Erythroblast (primary cell): ENCODE results near the gene CLBA1.
"Not testable (repeated sequence)": the region's sequence is repeated elsewhere in the genome, so short reads cannot be mapped to it uniquely, and the experiment has no call there.

Experiments
- DNase-seq, 2 experiments: peaks; one replicate each; lab custom pipeline; 2025; lab: John Stamatoyannopoulos, UW
- GATA1 ChIP-seq: IDR thresholded peaks from 2 replicates; pipeline ENCODE4 v1.6.1; 2011; ENCODE audit warnings: low read depth, mild to moderate bottlenecking, control low read depth, low read length, moderate library complexity
- POLR2A ChIP-seq: IDR thresholded peaks from 2 replicates; pipeline ENCODE4 v1.6.1; 2011; ENCODE audit warnings: mild to moderate bottlenecking, low read length

CLBA1 gene

GRCh38 chr14:104985675-104986486 is at the start of gene CLBA1:
Gene CLBA1 (plus strand): TSS chr14:104985788. CDS start chr14:104986432, 644 bp downstream.
- peak; percentile 92 to 96 for DNase-seq
- TF ChIP-seq POLR2A, result peak; percentile 32
- no peak for TF ChIP-seq GATA1

- DNase-seq, result no peak
- no peak for TF ChIP-seq GATA1
- no peak for TF ChIP-seq POLR2A
Observed at GRCh38 chr14:104935955-104936354, 49.6 kb upstream of the CLBA1 start.

- TF ChIP-seq POLR2A, result no peak
- no peak for TF ChIP-seq GATA1
- no peak for DNase-seq
Observed at GRCh38 chr14:104936361-104937155, 49.0 kb upstream of the CLBA1 start.

- TF ChIP-seq POLR2A, result no peak
- no peak for TF ChIP-seq GATA1
- no peak for DNase-seq
Observed at GRCh38 chr14:104937161-104937560, 48.4 kb upstream of the CLBA1 start.

- DNase-seq, result no peak
- TF ChIP-seq POLR2A, result no peak
- no peak for TF ChIP-seq GATA1
Observed at GRCh38 chr14:104937694-104938365, 47.8 kb upstream of the CLBA1 start.

GRCh38 chr14:104938436-104938835 is 47.2 kb upstream of the CLBA1 start:
- no peak for TF ChIP-seq POLR2A
- no peak for TF ChIP-seq GATA1
- no peak for DNase-seq

- DNase-seq, result no peak
- no peak for TF ChIP-seq GATA1
- TF ChIP-seq POLR2A, result no peak
Observed at GRCh38 chr14:104938960-104939359, 46.6 kb upstream of the CLBA1 start.

GRCh38 chr14:104939666-104940410 is 45.8 kb upstream of the CLBA1 start:
- DNase-seq, result no peak
- no peak for TF ChIP-seq GATA1
- no peak for TF ChIP-seq POLR2A

GRCh38 chr14:104940526-104941150 is 45.0 kb upstream of the CLBA1 start:
- no peak for DNase-seq
- TF ChIP-seq GATA1 (no peak), POLR2A (no peak)

GRCh38 chr14:104941508-104942365 is 43.9 kb upstream of the CLBA1 start:
- no peak for DNase-seq
- TF ChIP-seq GATA1 (no peak), POLR2A (no peak)

GRCh38 chr14:104942586-104942985 is 43.0 kb upstream of the CLBA1 start:
- TF ChIP-seq GATA1 (no peak), POLR2A (no peak)

GRCh38 chr14:104943216-104944015 is 42.2 kb upstream of the CLBA1 start:
- not testable (repeated sequence) for DNase-seq

More at GRCh38 chr14:104942586-104942985, 43.0 kb upstream of the CLBA1 start:
- no peak for DNase-seq

- not testable (repeated sequence) for DNase-seq
Observed at GRCh38 chr14:104944016-104944308, 41.6 kb upstream of the CLBA1 start.

GRCh38 chr14:104944436-104945205 is 41.0 kb upstream of the CLBA1 start:
- DNase-seq, result not testable (repeated sequence)

GRCh38 chr14:104945266-104945665 is 40.3 kb upstream of the CLBA1 start:
- not testable (repeated sequence) for DNase-seq
